GM10248 (cell line): ENCODE data around the gene ABHD2.

ENCODE experiments used
- CTCF ChIA-PET: fragments of 300-600 bp; sonication (Branson Sonifier 250); formaldehyde crosslinking; extraction: SDS; loops from one replicate; lab custom pipeline; 2021; ENCODE audit warnings: antibody characterized with exemption; lab: Yijun Ruan, JAX
- POLR2A ChIA-PET: fragments of 350-650 bp; sonication (Branson Sonifier 250); formaldehyde crosslinking; extraction: SDS; loops from one replicate; lab custom pipeline; 2020; ENCODE audit warnings: antibody characterized with exemption; lab: Yijun Ruan, JAX
- DNase-seq: peaks from one replicate; pipeline ENCODE4 v3.0.0; 2012; ENCODE audit errors: extremely low spot score
- TF ChIP-seq, protein P1 (sequence below): IDR thresholded peaks from 2 replicates; pipeline ENCODE4 v1.5.1; 2012; ENCODE audit warnings: mild to moderate bottlenecking, low read depth; ENCODE audit errors: extremely low read depth, missing control alignments, control extremely low read depth

ABHD2 gene

DNA sequence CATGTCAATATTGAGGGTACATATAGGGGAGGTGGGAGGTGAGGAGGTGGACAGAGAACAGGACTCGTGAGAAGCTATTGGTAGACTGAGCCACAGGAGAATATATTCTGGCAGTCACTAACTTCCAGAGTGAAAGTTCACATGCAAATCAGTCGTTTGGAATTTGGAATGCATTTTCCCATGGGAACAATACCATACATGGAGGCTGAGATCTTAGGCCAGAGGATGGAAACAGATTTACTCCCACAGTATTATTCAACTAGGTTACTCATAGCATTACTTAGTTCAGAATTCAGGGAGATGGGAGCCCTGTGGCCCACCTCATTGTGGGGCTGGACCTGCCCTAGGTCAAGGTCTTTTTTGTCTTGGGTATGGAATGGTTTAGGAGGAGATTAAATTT is 36.4 kb upstream of the ABHD2 start:
- POLR2A ChIA-PET: no interaction called here
- TF ChIP-seq, protein P1, sequence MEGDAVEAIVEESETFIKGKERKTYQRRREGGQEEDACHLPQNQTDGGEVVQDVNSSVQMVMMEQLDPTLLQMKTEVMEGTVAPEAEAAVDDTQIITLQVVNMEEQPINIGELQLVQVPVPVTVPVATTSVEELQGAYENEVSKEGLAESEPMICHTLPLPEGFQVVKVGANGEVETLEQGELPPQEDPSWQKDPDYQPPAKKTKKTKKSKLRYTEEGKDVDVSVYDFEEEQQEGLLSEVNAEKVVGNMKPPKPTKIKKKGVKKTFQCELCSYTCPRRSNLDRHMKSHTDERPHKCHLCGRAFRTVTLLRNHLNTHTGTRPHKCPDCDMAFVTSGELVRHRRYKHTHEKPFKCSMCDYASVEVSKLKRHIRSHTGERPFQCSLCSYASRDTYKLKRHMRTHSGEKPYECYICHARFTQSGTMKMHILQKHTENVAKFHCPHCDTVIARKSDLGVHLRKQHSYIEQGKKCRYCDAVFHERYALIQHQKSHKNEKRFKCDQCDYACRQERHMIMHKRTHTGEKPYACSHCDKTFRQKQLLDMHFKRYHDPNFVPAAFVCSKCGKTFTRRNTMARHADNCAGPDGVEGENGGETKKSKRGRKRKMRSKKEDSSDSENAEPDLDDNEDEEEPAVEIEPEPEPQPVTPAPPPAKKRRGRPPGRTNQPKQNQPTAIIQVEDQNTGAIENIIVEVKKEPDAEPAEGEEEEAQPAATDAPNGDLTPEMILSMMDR: no peak
- DNase-seq: no peak
- CTCF ChIA-PET: interaction anchor here (0.9 to 12.7 kb wide), 4 partner anchors 124 to 427 kb away, joined by 3 to 239 read pairs (median 3); no protein-coding TSS in a partner anchor

DNA sequence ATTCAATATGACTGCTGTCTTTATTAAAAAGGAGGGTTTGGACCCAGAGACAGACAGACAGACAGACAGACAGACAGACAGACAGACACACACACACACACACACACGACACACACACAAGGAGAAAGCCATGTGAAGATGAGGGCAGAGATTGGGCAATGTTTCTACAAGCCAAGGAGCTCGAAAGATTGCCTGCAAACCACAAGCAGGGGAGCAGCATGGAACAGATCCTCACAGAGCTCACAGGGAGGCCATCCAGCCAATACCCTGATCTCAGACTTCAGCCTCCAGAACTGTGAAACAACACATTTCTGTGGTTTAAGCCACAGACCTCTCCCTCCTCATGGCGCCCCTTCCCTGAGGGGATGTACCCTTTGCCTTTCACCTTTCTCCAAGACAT is 35.8 kb upstream of the ABHD2 start:
- no peak for DNase-seq
- ChIA-PET CTCF (interaction anchor here (0.9 to 12.7 kb wide), 5 partner anchors 77 to 428 kb away, joined by 3 to 239 read pairs (median 3); no protein-coding TSS in a partner anchor), POLR2A (no interaction called here)
- TF ChIP-seq, protein P1: no peak

DNA sequence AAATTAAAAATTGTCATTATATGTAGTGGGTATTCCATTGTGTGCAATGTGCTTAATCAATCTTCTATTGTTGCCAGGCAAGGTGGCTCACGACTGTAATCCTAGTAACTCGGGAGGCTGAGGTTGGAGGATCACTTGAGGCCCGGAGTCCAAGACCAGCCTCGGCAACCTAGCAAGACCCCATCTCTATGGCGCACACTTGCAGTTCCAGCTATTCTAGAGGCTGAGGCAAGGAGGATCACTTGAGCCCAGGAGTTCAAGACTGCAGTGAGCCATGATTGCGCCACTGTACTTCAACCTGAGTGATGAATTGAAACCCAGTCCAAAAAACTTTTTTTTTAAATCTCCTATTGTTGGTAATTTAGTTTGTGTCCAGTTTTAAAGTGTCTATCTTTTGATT is 33.4 kb upstream of the ABHD2 start:
- CTCF ChIA-PET: interaction anchor here (1.3 to 12.7 kb wide), 3 partner anchors 10 to 121 kb away, joined by 4 to 239 read pairs (median 98); no protein-coding TSS in a partner anchor

DNA sequence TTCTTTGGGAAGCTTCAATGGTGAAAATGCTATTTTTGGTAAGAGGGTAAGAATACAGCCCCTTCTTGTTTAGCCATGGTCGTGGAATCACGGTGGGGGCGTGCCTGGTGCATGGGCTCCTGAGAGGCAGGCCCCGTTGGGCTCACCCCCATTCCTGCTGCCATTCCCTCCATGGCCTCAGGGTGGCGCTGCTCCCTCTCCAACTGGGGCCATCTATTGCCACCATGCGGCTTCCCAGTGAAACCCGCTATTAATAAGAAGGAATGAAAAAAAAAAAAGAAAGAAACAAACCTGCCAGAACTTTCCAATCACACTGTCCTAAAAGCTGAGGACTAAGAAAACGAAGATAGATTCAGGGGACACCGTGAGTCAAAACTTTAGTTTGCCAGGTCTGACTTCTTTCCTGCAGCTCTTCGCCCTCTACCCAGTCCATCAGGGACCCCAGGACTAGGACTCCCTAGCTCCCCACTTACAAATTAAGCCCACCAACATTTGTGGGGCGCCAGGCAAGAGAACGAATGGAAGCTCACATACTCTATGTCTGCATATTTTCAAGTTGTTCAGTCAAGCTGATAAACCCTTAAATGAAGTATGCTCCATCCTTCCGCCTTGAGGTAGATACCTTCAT is 30.6 kb upstream of the ABHD2 start:
- TF ChIP-seq, protein P1: peak; percentile 98
- POLR2A ChIA-PET: no interaction called here
- CTCF ChIA-PET: interaction anchor here (0.7 to 12.7 kb wide), 48 partner anchors 10 to 248 kb away, joined by 3 to 239 read pairs (median 5); partner anchors contain the start of gene ABHD2
- DNase-seq: peak; percentile 83

More for the DNA sequence above, 33.4 kb upstream of the ABHD2 start:
- DNase-seq: no peak
- POLR2A ChIA-PET: no interaction called here
- TF ChIP-seq, protein P1: no peak

- no peak for DNase-seq
- TF ChIP-seq, protein P1: no peak
- ChIA-PET POLR2A (no interaction called here), CTCF (interaction anchor here (0.7 to 12.7 kb wide), 37 partner anchors 9 to 247 kb away, joined by 3 to 239 read pairs (median 5); partner anchors contain the start of gene ABHD2)
These were observed 29.9 kb upstream of the ABHD2 start for GRCh38 chr15:89058376-89058775.

GRCh38 chr15:89058876-89059405 is 29.3 kb upstream of the ABHD2 start:
- POLR2A ChIA-PET: no interaction called here
- TF ChIP-seq, protein P1: no peak
- no peak for DNase-seq
- CTCF ChIA-PET: interaction anchor here (0.9 to 12.7 kb wide), 14 partner anchors 8 to 154 kb away, joined by 3 to 239 read pairs (median 14); partner anchors contain the start of gene ABHD2
